Upper lobe of left lung (tissue), 4 donors: ENCODE measurements around the gene ATRNL1.

ENCODE experiments used
- CTCF ChIP-seq, 6 experiments: fragments of 450-650 bp in 4 of 6; fragments of 200-600 bp in 2 of 6; sonication (generic) in 2 of 6; IDR thresholded peaks; one replicate each; pipeline ENCODE4 v1.5.1; 2016 to 2019; ENCODE audit warnings: antibody characterized with exemption in 6 of 6
- POLR2A ChIP-seq, 4 donors: fragments of 450-650 bp; IDR thresholded peaks; one replicate each; pipeline ENCODE4 v1.5.1; 2016 to 2017; ENCODE audit warnings: antibody characterized with exemption in 4 of 4, mild to moderate bottlenecking in 2 of 4
- POLR2AphosphoS5 ChIP-seq, 2 donors: sonication (generic); formaldehyde crosslinking; IDR thresholded peaks; one replicate each; pipeline ENCODE4 v1.5.1; 2017; ENCODE audit warnings: antibody characterized with exemption in 2 of 2

GRCh38 chr10:115953281-115953680 lies 860.1 kb downstream of the ATRNL1 start:
- TF ChIP-seq POLR2AphosphoS5 (IDR thresholded peaks at IDR 0.05): no peak
- no peak for TF ChIP-seq CTCF (IDR thresholded peaks at IDR 0.05)
- TF ChIP-seq POLR2A (IDR thresholded peaks at IDR 0.05): no peak
